Measurements from ENCODE around the gene HAGH.

HAGH gene

DNA sequence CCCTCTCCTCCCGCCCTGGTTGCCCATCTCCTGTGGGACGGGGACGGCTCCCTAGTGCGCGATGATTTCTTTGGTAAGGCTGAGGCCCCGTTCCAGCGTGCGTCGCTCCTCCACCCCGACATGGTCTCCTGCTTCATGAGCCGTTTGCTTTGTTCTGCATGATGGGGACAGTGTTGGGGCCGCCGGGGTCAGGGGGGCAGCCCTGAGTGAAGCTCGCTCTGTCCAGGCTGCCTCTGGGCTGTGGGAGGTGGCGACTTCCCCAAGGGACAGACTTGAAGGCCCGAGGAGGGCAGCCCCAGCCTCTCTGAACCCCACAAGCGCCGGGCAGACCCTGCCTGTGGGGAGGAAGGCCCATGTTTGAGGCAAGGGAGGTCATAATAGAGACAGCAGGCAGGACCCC lies 67.7 kb downstream of the HAGH start:
- no peak for DNase-seq

DNA sequence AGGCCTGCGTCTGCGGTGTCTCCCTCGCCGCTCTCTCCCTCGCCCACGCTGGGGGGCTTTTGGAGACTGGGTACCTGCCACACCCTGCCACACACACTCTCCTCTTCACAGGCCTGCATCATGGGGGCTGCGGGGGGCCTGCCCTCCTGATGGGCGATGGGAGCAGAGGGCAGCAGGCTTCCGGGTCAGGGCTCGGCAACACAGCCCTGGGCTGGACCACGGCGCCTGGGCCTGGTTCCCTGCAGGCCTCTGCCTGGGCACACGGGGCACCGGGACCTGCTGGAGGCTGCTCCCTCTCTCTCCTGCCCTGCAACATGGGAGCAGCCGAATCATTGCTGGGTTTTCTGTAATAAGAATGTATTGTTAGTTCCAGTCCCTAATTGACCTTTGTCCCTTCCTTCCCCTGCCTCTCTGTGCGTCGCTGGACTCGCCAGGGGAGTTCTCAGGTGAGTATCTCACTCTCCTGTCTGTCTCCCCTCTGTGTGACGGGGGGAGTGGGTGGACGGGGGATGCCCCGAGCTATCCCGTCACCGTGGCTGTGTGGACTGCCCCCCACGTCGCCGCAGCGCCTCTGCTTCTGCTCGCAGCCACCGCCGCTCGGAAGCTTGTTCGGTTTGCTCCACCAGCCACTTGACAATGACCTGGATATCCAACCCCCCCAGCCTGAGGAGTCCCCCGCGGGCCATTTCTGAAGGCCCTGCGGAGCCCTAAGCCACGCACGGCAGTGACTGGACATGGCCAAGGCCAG lies 68.7 kb downstream of the HAGH start:
- no peak for DNase-seq
